Left renal cortex interstitium (tissue), 4 donors: ENCODE data around the gene ZCWPW1. TPM values are rescaled to one million over a fixed set of nuclear protein-coding genes. Genes with fewer than 3 reads are reported as not detected.
"Not testable (repeated sequence)": the region's sequence is repeated elsewhere in the genome, so short reads cannot be mapped to it uniquely, and the experiment has no call there.

Source experiments
- DNase-seq, 4 donors: peaks; one replicate each; pipeline ENCODE4 v3.0.0-alpha.2; 2013; ENCODE audit warnings: low read depth in 4 of 4, low spot score in 2 of 4, missing footprints in 1 of 4
- polyA plus RNA-seq, 4 donors: library from polyadenylated mRNA; unstranded; fragments of 120-200 nt; gene quantifications; one replicate each; pipeline ENCODE4 v1.2.1, GENCODE V29; 2013; ENCODE audit not compliant: insufficient read length in 4 of 4

The ZCWPW1 gene
- polyA plus RNA-seq, 4 donors, result 4.6 to 7.7 (median 6.6) TPM

GRCh38 chr7:100457033-100457432 lies 28.5 kb upstream of the ZCWPW1 start:
- DNase-seq, result no peak

- DNase-seq, result no peak
These were observed 28.1 kb upstream of the ZCWPW1 start for GRCh38 chr7:100456562-100456961.

GRCh38 chr7:100455206-100455605 lies 26.7 kb upstream of the ZCWPW1 start:
- DNase-seq, result no peak

- not testable (repeated sequence) for DNase-seq
These were observed 25.4 kb upstream of the ZCWPW1 start for GRCh38 chr7:100453854-100454253.

GRCh38 chr7:100452513-100452912 lies 24.0 kb upstream of the ZCWPW1 start:
- no peak for DNase-seq

- DNase-seq, result no peak
These were observed 20.8 kb upstream of the ZCWPW1 start for GRCh38 chr7:100449190-100449795.

GRCh38 chr7:100447363-100447762 lies 18.9 kb upstream of the ZCWPW1 start:
- not testable (repeated sequence) for DNase-seq

GRCh38 chr7:100446040-100446439 lies 17.5 kb upstream of the ZCWPW1 start:
- no peak for DNase-seq

- no peak for DNase-seq
These were observed 16.1 kb upstream of the ZCWPW1 start for GRCh38 chr7:100444311-100445278.

GRCh38 chr7:100443096-100443840 lies 14.8 kb upstream of the ZCWPW1 start:
- no peak for DNase-seq

- DNase-seq, result no peak
These were observed 13.4 kb upstream of the ZCWPW1 start for GRCh38 chr7:100441641-100442535.

GRCh38 chr7:100439244-100439643 lies 10.7 kb upstream of the ZCWPW1 start:
- DNase-seq, result not testable (repeated sequence)

- not testable (repeated sequence) for DNase-seq
These were observed 10.2 kb upstream of the ZCWPW1 start for GRCh38 chr7:100438731-100439130.

GRCh38 chr7:100438172-100438571 lies 9.7 kb upstream of the ZCWPW1 start:
- no peak for DNase-seq

GRCh38 chr7:100437150-100438100 lies 8.9 kb upstream of the ZCWPW1 start:
- no peak for DNase-seq

GRCh38 chr7:100435401-100436304 lies 7.2 kb upstream of the ZCWPW1 start:
- no peak for DNase-seq

- no peak for DNase-seq
These were observed 6.0 kb upstream of the ZCWPW1 start for GRCh38 chr7:100434297-100435144.
